Colon (tissue), 2 donors: Measurements from ENCODE around the gene DLG5.

Experiments
- FAIRE-seq: peaks from 2 replicates; lab custom pipeline; 2012; peaks lifted over from hg19 to GRCh38; lab: Jason Lieb, UNC
- donor health status: control.
- donor health status: control.

The DLG5 gene

DNA sequence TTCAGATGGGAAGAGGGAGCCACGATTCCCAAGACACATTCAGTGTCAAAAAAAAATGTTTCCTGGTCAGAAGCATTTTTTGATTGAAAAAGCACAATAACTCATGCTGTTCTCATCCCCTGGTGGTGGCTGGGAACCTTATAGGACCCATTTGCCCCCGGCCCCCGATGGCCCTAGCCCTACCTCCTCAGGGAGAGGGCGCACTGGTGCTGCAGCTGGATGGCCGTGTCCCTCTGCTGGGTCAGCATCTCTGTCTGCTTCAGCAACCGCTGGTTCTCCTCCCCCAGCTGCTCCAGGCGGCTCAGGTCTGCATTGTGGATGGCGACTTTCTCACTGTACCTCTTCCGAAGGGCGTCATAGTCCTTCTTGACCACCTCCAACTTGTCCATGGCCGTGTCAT is 83.3 kb downstream of the DLG5 start:
- no peak for FAIRE-seq

DNA sequence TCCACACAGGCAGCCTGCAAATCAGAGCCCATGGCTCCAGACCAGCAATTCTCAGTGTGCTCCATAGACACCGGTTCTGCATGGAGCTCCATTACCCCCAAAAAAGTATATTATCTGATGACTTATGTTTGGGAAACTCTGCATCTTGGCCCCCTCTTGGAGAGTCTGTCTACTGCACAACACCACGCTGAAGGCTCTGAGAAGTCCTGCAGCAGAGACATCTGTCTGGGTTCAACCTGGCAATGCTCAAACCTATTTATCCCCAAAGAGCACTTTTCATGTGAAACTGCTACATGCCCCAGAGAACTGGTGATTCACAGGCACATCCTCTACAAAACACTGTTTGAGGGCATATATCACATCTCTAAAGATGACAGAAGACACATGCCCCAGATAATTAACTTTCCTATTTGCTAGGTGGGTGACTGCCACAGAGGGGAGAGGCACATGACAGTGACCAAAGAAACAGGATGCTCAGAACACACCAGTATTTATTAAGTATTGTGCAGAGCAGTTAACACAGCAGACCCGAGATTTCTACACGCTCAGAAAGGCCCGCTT is 83.8 kb downstream of the DLG5 start:
- no peak for FAIRE-seq

DNA sequence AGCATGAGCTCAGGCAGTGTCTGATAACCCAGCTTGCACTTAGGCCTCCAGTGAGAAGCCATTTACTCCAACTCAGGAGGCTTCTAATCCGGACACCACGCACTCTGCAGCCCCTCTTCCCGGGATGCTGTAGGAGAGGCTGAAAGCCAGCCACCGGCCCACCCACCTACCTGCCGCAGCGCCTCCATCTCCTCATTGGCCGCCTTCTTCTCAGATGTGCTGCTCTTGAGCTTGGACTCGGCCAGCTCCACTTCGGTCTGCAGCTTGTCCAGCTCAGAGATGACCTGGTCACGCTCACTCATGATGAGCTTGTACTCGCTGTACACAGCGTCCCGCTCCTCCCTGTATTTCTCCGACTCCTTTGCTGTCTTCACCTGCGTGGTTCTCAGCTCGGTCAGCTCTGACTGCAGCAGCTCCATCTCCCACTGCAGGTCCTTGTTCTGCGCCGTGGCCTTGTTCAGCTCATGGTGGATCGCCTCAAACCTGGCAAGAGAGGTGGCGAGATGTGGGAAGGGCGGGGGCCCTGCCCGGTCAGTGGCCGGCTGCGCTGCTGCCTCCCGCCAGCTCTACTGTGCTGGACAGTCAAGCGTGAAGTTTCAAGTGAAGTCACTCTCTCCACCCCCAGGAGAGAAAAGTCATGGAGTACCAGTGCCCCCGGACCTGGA is 84.7 kb downstream of the DLG5 start:
- no peak for FAIRE-seq

DNA sequence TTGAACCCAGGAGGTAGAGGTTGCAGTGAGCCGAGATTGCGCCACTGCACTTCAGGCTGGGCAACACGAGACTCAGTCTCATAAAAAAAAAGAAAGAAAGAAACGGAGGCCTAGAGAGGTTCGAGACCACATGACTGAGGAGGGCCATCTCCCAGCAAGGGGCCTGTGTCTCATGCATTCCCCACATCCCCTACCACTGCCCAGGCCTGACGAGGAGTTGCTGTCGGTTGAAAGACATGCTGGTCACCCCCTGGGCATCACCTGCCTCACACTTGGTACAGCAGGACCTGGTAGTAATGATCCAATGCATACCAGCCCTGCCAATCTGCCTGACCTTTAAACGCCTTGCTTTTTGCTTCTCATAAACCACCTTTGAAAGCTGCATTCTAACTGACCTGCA is 85.9 kb downstream of the DLG5 start:
- FAIRE-seq = no peak

DNA sequence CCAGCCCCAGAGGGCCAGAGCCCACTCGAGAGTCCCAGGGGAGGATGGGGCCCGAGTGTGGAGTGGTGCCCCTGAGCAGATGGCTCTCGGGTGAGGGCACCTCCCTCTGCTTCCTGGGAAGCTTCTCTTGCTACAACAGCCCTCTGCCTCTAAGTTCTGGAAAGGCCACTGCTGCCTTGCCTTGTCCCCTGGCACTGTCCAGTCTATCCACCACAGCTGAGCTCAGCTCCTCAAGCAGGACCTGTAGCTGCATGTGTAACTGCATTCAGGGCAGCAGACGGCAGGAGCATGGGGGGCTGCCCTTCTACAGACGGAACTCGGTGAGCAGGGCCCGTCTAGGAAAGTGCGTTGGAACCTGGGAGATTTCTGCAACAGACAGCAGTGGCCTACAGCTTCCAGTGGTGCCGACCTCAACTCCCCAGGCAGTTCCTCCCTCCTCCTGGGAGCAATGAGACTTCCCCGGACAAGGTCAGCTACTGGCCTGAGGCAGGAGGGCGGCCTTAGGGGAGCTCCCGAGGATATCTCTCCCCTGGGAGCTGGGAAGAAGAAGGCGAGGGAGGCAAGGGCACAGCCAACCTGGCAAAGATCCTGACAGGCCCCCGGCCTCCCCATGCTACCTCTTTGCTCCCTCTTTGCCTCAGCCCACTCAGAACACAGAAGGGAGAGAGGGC is 88.5 kb downstream of the DLG5 start:
- FAIRE-seq = no peak

DNA sequence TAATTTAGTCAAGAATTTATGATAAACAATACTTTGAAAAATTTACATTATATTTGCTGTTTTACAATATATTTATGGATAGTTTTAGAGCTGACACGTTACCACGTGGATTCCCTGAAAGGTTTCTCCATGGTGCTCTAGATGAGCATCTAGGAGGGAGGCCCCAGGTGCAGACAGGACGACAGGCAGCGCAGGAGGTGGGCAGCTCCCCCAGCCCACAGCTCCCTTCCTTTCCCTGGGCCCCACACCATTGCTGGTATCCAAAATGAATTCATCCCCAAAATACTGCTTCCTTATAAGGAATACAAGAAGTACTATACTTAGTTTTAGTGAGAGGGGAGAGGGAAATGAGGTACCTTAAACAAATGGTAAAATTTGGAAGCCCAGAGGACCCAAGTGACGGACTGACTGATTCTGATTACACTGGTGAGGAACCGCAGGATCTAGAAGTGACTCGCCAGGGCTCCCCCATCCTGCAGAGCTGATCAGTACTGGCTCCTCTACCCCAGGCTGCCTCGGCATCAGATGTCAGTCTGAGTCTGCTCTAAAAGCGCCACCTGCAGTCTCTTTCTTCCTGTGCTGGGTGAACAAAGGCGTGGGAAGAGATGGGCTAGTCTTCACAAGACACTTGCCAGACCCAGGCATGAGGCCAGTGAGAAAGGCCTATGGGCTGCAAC is 89.2 kb downstream of the DLG5 start:
- FAIRE-seq = no peak

DNA sequence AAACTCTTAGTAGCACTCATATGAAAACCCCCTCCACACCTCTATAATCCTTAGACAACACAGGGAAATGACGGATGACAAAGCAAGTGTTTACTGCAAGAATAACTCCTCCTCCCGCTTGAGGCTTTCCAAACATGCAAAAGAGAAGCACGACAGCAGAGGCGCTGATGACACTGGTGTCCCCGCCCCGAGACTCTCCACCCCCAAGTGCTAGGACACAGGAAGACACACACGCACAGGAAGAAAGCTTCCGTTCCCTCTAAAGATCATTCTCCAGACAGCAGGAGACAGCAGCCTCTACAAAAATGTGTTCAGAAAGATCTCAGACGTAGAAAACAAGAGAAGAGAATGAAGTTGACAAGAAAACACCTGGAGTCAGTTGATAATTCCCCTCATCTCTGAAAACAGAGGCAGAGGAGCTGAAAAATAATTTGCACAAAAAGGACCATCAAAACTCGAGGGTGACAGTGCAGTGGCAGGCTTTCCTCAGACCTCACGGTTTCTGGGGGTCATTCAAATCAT is 90.2 kb downstream of the DLG5 start:
- FAIRE-seq = no peak

DNA sequence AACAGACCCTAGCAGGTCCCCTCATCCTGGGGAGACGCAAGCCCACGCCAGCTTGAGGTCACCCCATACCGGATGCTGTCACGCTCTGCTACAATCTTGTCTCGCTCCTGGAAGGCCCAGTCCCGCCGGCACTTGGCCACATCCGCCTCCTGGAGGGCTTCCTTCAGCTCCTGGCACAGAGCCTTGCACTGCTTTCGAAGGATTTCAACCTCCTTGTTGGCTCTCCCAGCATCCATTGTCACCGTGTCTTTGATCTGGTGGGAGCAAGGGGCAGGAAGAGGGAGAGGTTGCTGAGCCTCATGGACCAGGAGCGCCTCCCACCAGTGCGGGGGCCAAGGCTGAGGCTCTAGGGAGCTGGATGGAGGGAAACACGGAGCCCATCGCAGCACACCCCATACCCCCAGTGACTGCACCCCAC is 90.9 kb downstream of the DLG5 start:
- no peak for FAIRE-seq

DNA sequence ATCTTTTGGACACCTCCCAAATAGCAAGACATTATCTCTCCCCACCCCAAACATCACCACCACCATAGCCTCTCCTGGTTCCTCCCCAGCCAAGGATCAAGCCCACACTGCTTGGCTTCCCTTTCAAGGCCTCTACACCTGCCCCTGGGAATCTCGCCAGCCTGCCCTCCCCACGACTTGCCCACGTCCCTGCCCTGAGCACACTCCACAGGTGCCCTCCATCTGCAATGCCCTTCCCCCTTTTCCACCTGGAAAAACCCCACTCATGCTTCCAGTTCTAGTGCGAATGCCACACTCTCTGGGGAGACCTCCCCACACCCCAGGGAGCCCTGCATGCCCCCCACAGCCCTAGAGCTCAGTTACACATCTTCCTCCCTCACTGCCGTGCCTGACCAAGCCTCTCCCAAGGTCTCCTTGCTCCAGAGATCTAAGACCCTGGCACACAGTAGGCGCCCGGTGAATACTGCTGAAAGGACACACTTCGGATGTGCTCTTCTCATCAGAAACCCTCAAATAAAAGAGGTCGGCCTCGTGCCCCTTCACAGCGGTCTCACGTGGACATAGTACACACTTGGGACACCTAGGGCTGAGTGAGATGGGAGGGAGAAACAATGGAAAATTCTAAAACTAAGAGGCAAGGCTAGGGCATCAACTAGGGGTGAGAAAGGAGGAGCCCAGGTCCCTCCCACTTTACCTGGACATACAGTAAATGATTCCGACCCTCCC is 91.4 kb downstream of the DLG5 start:
- no peak for FAIRE-seq

DNA sequence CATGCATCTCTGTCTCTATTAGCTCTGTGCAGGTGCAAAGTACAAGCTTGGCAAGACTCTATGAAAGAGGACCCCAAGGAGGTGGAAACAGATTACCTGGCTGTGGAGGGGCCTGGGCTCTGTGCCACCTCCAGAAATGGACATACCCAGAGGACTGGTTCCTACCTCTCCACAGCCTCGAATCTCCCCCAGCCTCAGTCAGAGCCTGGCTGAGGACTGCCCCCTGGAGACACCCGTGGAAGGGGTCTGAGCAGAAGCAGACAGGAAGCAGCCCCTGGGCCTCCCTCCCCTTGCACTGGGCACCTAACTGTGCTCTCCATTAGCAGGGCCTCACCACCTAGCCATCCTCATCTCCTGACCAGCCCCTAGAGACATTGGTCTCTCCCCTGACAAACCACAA is 92.0 kb downstream of the DLG5 start:
- FAIRE-seq = no peak

DNA sequence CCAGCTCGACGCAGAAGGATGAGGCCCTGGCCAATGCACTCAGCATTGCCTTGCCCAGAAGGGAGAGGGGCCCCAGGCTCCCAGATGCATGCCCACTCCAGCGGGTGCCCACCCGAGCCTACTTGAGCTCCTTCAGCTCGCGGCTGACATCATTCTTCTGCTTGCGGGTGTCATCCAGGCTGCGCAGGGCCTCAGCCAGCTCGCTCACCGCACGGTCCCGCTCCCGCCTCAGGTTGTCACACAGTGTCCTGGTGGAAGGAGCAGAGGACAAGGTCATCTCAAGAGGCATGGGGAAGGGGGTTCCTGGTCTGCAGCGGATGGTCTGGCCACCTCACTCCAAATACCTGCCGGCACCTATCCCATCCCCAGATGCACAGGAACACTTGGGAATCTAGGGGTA is 92.8 kb downstream of the DLG5 start:
- FAIRE-seq = no peak

DNA sequence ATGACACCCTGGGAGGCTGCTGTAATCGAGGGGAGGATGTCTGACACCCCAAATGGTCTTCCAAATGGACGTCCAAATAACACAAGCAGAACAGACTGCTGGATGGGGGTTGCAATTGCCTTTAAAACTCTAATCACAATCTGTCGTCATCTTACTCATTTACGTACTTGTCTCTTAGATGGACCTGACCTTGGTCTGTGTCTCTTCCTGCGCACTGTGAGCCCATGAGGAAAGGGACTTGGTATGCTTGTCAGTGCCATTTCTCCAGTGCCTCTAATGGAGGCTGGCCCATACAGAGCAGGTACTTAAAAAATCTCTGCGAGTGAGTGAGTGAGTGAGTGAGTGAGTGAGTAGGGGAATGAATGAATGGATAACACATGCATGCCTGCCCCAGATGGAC is 93.3 kb downstream of the DLG5 start:
- FAIRE-seq = no peak

DNA sequence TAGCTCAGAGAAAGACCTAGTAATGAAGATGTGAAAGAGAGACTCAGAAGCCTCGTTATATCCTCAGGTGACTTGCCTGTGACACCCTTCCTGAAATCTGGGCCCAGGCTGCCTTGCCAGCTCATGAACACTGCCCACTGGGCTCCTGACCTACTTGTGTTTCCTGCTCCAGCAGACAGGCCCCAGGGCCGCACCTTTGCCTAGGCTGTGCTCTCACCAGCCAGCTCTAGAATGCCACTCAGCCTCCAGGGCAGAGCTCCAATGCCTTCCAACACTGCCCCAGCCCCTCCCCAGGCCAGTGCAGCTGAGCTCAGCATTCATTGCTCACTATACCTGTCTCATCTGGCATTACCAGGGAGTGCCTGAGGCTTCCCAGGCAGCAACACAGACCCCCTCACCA is 94.3 kb downstream of the DLG5 start:
- no peak for FAIRE-seq

DNA sequence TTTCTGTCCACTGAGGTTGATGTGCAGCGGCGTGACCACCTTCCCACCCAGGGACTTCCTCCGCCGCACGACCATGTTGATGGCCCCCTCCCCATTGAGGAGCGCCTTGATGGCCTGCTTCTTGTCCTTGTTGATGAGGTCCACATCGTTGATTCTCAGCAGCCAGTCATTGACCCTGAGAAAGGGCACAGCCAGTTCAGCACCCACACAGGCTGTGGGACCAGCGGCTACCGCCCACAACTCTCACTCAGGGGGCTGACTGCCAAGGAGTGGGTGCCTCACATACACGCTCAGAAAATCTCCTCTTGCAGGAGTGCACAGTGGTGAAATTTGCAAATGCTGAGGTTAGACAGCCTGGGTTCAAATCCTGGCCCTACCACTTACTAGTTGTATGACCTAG is 97.2 kb downstream of the DLG5 start:
- no peak for FAIRE-seq

DNA sequence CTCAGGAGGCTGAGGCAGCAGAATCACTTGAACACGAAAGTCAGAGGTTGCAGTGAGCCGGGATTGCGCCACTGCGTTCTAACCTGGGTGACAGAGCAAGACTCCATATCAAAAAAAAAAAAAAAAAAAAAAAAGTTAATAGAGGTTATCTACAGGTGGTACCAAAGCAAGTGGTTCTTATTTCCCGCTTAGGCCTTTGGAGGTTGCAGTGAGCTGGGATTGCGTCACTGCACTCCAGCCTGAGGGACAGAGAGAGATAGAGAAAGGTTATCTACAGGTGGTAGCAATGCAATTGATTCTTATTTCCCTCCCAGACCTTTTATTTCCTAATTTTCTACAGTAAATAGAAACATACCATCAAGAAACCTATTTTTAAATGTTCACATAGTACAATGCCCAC is 98.2 kb downstream of the DLG5 start:
- no peak for FAIRE-seq

DNA sequence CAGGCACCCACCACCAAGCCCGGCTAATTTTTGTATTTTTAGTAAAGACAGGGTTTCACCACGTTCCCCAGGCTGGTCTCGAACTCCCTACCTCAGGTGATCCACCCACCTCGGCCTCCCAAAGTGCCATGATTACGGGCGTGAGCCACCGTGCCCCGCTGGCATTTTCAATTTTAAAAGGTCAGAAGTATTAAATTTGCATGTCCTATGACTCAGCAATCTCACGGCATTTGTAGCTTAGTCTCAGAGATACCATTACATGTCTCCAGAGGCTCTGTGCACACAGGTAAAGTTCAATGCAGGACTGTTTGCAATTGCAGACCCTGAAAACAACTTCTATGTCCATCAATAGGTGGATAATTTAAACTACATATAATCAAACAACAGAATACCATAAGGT is 99.2 kb downstream of the DLG5 start:
- FAIRE-seq = no peak

DNA sequence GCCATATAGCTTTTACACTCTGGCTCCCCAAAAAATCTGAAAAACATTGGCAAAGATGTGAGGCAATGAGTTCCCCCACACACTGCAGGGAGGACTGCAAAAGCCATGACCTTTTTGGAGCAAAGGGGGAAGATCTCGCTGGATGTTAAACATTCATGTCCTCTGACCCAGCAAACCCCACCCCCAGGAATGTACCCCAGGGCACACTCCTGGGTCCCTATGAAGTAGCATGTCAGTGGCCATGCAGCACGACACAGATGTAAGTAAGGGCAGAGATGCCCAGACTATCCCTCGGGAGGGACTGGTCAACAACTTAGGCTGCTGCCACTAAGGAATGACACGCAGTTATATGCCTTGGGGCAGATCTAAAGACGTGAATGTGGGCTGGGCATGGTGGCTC is 100.6 kb downstream of the DLG5 start:
- FAIRE-seq = no peak

DNA sequence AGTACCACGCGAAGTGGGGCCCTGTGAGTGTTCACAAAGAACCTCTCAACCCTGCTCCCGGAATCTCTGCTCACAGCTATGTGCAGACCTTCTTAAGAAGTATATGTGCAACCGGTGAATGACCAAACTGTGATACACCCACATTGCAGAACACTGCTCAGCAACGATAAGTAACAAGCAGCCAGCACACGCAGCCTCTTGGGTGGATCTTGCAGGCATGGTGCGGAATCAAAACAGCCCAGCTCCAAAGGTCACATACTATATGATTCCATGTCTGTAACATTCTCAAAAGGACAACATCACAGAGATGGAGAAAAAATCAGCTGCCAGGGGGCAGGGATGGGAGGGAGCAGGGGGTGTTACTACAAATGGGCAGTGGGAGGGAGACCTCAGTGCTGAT is 101.6 kb downstream of the DLG5 start:
- no peak for FAIRE-seq

DNA sequence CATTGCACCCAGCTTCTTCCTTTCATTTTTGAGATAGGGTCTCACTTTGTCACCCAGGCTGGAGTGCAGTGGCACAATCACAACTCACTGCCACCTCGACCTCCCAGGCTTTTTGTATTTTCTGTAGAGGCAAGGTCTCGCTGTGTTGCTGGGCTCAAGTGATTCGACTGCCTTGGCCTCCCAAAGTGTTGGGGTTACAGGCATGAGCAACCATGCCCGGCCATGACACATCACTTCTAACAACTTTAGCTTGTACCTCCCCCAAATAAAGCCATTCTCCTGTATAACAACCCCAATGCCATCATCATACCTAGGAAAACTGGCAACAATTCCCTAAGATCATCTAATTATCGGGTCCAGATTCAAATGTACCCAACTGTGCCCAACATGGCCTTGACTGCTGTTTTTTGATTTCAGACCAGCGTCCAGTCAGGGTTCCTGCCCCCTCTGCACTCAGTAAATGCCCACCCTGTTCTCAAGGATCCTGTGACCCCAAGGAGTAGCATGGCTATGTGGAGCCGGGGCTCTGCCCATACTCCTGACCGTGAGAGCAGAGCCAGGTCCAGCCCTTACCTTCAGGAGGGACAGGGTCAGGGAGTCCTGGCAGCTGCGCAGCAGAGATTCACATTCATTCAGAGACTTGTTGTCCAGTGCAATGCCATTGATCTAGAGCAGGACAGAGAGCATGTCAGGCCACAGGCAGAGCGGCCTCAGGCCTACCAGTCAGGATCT is 102.6 kb downstream of the DLG5 start:
- no peak for FAIRE-seq

DNA sequence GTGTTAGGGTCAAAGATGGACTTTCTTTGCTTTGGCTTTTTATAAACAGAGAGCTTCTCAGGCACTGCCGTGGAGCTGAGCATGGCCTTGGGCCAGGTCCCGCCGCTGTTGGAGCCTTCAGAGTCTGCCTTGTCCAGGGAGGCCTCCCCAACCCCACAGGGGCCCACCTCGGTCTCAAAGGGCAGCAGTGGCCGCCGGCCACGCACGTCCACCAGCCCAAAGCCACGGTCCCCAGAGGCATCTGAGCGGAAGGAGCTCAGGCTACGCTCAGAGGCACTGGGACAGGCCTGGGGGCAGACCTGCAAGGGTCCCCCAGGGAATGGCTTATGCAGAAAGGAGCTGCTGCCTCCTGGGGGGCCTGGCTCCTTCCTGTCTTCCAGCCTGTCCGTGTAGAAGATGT is 105.0 kb downstream of the DLG5 start:
- FAIRE-seq = no peak

DNA sequence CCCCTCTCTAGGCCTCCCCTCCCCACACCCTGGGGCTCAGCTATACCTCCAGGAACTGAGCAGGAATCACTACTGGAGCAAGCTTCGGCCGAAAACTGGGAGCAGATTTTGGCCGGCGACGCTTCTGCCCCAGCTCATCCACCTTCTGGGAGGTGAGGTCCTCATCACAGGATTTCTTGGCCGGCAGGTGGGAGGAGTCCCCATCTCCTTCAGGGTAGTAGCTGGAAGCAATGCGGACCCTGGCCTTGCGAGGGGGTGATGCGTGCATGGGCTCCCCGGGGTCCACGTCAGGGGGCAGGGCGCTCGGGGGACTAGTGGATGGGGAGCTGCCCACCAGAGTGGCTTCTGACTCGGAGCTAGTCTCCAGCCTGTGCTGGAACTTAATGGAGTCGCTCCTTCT is 105.5 kb downstream of the DLG5 start:
- FAIRE-seq = no peak

DNA sequence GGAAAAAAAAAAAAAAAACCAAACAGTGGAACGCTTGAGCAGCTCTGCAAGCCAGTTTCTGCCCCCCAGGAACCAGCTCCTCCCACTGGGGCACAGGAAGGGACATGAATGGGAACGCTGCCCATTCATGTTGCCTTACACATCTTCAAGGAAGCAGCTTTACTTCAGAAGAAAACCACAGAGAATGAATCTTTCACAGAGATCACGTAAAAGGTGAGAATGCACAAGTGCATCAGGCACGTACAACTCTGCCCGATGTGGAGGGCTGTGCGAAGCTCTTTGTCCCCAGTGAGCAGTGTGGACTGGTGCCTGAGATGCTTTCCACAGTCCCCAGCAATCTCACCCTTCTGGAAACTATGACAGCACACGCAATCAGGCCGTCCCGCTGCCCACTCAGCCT is 106.2 kb downstream of the DLG5 start:
- no peak for FAIRE-seq
